Stimulated activated CD8-positive, alpha-beta memory T cell treated with anti-CD3 and anti-CD28 coated beads, Interleukin-15, amount 100 ng/mL, for 4 hours (primary cell): Measurements from ENCODE around the gene SMOC1.

Experiments
- DNase-seq, 2 donors: peaks; one replicate each; pipeline ENCODE4 v3.0.0-alpha.2; 2020; ENCODE audit warnings: low read depth in 2 of 2

The SMOC1 gene

GRCh38 chr14:70045310-70045709 lies 166.1 kb downstream of the SMOC1 start:
- DNase-seq = no peak

DNA sequence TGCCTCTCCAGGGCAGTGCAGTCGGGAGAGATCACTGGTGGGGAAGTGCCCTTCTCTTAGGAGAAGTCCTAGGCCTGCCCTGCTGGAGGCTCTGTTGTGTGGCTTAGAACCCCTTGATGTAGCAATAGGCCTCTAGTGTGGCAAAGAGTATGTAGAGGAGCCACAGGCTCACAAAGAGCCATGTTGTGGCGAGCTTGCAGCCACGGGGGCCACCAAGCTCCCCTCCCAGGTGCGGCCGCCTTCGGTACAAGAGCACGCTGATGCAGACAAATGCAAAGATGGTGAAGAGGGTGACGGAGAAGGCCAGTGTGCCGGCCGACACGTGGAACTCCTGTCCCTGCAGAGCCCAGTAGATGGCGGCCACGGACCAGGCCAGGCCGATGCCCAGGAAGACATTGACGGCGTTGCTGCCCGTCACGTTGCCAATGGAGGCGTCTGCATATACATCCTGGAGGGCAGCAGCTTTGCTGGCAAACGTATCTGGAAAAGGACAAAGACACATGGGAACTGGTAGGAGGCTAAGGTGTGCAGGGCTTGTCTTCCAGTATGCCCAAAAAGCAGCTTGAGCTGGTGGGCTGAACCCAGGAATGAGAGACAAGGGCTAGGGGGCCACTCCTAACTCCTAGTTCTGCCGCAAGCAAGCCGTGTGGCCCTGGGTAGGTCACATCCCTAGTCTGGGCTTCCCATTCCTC lies 166.8 kb downstream of the SMOC1 start:
- DNase-seq = no peak

- no peak for DNase-seq
Observed at GRCh38 chr14:70047598-70048312, 168.5 kb downstream of the SMOC1 start.

DNA sequence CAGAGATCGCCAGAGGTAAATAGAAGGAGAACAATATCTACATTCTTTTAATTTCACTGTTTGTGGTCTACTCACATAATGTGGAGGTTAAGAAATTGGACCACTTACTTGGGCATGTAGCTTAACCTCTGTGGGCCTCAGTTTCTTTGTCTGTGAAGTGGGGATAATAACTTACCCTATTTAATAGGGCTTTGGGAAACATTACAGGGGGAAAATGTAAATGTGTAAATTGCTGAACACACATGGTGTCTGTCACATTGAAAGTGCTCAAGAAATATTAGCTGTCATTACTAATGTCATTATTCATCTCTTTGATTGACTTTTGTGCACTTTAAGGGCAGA lies 169.1 kb downstream of the SMOC1 start:
- DNase-seq = no peak

GRCh38 chr14:70049605-70050004 lies 170.4 kb downstream of the SMOC1 start:
- DNase-seq = no peak

DNA sequence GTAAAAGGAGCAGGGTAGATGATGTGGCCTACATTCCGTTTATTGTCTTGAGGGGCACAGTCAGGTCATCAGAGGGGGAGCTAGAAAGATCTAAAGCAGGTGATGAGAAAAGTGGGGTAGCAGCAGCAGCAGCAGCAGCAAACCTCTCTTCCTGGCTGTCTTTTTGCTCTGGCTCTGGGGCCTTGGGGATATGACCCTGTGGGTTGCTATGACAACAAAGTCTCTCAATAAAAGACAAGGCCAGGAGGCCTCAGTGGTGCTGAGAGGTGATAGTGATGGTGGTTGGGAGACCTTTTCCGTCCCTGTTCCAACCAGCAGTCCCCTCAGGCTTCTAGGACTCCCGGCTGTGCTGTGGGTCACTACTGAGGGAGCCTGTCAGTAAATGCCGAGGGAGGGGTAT lies 170.9 kb downstream of the SMOC1 start:
- no peak for DNase-seq

GRCh38 chr14:70052990-70053389 lies 173.8 kb downstream of the SMOC1 start:
- no peak for DNase-seq

DNA sequence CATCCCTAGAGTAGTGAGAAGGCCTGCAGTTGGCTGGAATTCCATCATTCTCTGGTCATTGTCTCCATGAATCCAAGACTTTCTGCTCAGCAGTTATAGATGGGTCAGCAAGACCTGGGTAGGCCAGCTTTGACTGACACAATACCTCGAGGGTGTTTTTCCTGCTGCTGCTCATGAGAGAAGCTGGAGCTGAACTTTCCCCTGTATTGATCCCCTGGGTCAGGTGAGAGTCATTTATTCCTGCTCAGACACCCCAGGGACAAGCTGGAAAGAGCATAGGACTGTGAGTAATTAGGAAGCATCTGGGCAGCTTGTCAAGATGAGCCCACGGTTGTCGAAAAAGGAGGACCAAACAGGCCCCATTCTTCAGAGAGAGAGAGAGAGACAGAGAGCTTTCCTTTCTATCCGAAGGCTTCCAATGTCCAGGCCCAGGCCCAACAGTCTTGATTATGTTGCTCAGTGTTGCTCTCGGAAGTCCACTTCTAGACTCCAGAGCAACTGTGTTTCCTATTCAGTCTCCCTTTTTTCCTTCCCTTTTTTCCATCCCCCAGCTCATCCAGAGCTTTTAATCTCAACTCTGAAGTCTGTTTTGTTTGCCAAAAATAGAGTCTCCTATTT lies 178.4 kb downstream of the SMOC1 start:
- no peak for DNase-seq

GRCh38 chr14:70059545-70059944 lies 180.3 kb downstream of the SMOC1 start:
- DNase-seq = no peak

- no peak for DNase-seq
Observed at GRCh38 chr14:70061108-70061507, 181.9 kb downstream of the SMOC1 start.

- DNase-seq = no peak
Observed at GRCh38 chr14:70064136-70064865, 185.1 kb downstream of the SMOC1 start.

GRCh38 chr14:70067810-70068209 lies 188.6 kb downstream of the SMOC1 start:
- DNase-seq = no peak

DNA sequence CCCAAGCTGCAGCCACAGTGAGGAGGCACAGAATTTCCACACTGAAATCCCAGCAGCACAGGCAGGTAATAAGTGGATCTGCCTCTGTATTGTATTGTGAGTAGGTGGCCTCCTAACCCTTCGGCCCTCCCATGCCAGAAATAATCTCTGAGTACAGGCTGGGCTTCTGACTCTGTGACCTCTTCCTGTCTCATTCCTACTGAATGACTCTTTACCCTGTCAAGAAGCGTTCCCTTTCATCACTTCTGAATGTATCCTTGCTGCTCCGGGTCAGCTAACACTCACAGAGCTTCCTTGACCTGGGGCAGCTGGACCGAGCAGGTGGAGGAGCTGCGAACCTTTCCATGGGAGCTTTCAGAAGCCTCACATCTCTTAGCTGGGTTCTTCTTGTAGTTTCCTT lies 190.0 kb downstream of the SMOC1 start:
- no peak for DNase-seq

- no peak for DNase-seq
Observed at GRCh38 chr14:70073924-70074566, 194.8 kb downstream of the SMOC1 start.

DNA sequence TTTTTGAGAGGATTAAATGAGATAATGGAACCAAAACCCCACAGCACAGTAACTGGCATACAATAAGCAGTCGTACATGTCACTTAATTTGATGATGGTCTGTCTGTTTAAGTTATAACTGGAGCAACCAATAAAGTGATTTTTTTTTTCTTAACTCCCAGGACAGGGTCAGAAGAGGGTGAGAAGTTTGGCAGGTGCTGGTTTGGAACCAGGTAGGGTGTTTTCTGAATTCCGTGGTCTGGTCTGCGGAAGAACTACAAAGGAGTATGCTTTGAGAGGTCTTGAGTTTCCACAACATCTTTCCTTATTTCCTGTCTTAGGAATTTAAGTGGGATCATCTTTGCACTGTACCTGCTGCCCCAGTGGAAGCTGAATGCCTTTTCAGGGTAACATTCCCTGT lies 197.8 kb downstream of the SMOC1 start:
- DNase-seq = no peak

- DNase-seq = no peak
Observed at GRCh38 chr14:70077720-70078119, 198.5 kb downstream of the SMOC1 start.

GRCh38 chr14:70078329-70078728 lies 199.1 kb downstream of the SMOC1 start:
- DNase-seq = no peak

DNA sequence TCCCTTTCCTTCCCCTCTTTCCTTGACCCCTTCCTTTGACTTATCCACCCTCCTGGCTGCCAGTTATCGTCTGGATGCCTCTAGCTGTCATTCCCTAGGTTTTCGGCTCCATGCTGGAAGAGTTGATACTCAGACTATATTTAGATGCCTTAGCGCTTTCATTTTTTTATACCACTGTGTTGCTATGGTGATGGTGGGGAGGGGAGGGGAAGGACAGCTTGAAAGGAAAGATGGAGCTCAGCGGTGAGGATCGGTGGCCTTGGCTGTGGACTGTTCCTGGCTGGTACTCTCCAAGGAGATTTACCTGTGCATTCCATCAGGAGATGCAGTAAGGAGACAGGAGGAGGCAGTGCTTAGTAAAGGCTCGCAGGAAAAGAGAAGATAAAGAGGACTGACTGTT lies 200.9 kb downstream of the SMOC1 start:
- DNase-seq = no peak
